Endodermal cell (in vitro differentiated cells): ENCODE results near the gene SLK. TPM values are rescaled to one million over a fixed set of nuclear protein-coding genes. Genes with fewer than 3 reads are reported as not detected.

ENCODE experiments used
- DNase-seq: peaks from one replicate; pipeline ENCODE4 v3.0.0-alpha.2; 2017
- H3K27ac ChIP-seq: 2 replicates; pipeline ENCODE4 v1.5.1; 2013; ENCODE audit warnings: mild to moderate bottlenecking, low read depth, low read length, moderate library complexity
- H3K27me3 ChIP-seq: 2 replicates; pipeline ENCODE4 v1.6.1; 2013; ENCODE audit warnings: mild to moderate bottlenecking, low read length, moderate library complexity; ENCODE audit not compliant: insufficient read depth, control insufficient read depth, poor library complexity, severe bottlenecking
- H3K36me3 ChIP-seq: 2 replicates; pipeline ENCODE4 v1.7.0; 2013; ENCODE audit warnings: mild to moderate bottlenecking, low read length, moderate library complexity; ENCODE audit not compliant: control insufficient read depth, insufficient read depth
- H3K4me1 ChIP-seq: one replicate; pipeline ENCODE4 v1.7.0; 2013; ENCODE audit warnings: low read length; ENCODE audit not compliant: control insufficient read depth, insufficient read depth
- H3K4me3 ChIP-seq: 2 replicates; pipeline ENCODE4 v1.5.1; 2013; ENCODE audit warnings: mild to moderate bottlenecking, low read length, moderate library complexity
- H3K9ac ChIP-seq: 2 replicates; pipeline ENCODE4 v1.6.1; 2013; ENCODE audit warnings: mild to moderate bottlenecking, low read length, moderate library complexity; ENCODE audit not compliant: poor library complexity, severe bottlenecking; ENCODE audit errors: extremely low read depth
- H3K9me3 ChIP-seq: 2 replicates; pipeline ENCODE4 v1.6.1; 2013; ENCODE audit warnings: mild to moderate bottlenecking, low read length, moderate library complexity; ENCODE audit not compliant: control insufficient read depth
- H3K27ac Mint-ChIP-seq: 2 replicates; pipeline ENCODE4 v1.8.0; 2020; ENCODE audit warnings: mixed read lengths
- H3K27me3 Mint-ChIP-seq: 2 replicates; pipeline ENCODE4 v1.8.0; 2021; ENCODE audit warnings: mild to moderate bottlenecking, mixed read lengths; ENCODE audit not compliant: insufficient read depth
- H3K36me3 Mint-ChIP-seq: 2 replicates; pipeline ENCODE4 v1.8.0; 2020; ENCODE audit warnings: low read depth, mixed read lengths
- H3K4me1 Mint-ChIP-seq: 2 replicates; pipeline ENCODE4 v1.8.0; 2020; ENCODE audit warnings: mixed read lengths
- H3K4me3 Mint-ChIP-seq: 2 replicates; pipeline ENCODE4 v1.8.0; 2020; ENCODE audit warnings: mild to moderate bottlenecking, moderate library complexity, mixed read lengths
- H3K9me3 Mint-ChIP-seq: 2 replicates; pipeline ENCODE4 v1.8.0; 2020; ENCODE audit warnings: mild to moderate bottlenecking, mixed read lengths
- CTCF ChIP-seq: fragments of 200-600 bp; sonication (generic); conservative IDR thresholded peaks from 2 replicates; pipeline ENCODE4 v1.5.0; 2021; ENCODE audit warnings: antibody characterized with exemption, mild to moderate bottlenecking
- WGBS, 2 experiments: methylation state at CpG; one replicate each; pipeline versions ENCODE4 v1.1.5 to v1.1.7; 2013; ENCODE audit warnings: missing lambda C conversion rate in 2 of 2, mixed read lengths in 1 of 2; ENCODE audit not compliant: insufficient coverage in 1 of 2, insufficient read length in 1 of 2; 5-methylcytosine and 5-hydroxymethylcytosine counted together
- total RNA-seq, 2 donors: library from RNA; stranded (reverse); fragmentation: NEBNext Ultra II Directional in 1 of 2; extraction: Animal tissue kit (Norgen Biotek cat#: 25700) in 1 of 2; gene quantifications; 2 replicates in 1 of 2; 3 replicates in 1 of 2; pipeline ENCODE4 v1.2.1, GENCODE V29; 2021

SLK gene
- total RNA-seq, 2 donors from 2014 or later, result 23.4 to 32.9 TPM

DNA sequence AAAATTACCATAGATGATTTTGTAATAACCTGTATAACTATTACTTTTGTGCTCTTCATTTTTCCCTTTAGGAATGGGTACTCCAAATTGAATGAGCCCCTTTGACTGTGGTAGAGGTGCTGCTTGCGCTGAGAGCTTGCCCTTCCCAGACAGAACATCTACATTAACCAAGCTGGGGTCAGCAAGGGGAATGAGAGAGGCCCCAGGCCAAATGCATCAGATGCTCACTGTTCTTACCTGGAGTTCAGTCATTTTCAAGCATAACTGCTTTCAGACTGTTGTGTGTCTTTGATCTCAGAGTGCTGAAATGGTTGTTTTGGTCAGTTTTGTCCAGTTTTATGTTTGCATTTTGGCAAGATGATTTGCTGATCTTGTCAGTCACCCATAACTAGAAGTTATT, 41.3 kb upstream of the SLK start:
- Mint-ChIP-seq H3K36me3 (no peaks in the 10 kb centered on the region), H3K27ac (no peak overlapping the region), H3K4me3 (no peak overlapping the region), H3K9me3 (no peaks in the 10 kb centered on the region), H3K4me1 (peaks cover 21% of the 10 kb centered on the region), H3K27me3 (no peaks in the 10 kb centered on the region)
- Histone ChIP-seq H3K9me3 (no peaks in the 10 kb centered on the region), H3K36me3 (no peaks in the 10 kb centered on the region), H3K27ac (no peak overlapping the region), H3K27me3 (no peaks in the 10 kb centered on the region), H3K9ac (no peak overlapping the region), H3K4me3 (no peak overlapping the region), H3K4me1 (peaks cover 7% of the 10 kb centered on the region)
- TF ChIP-seq CTCF, result no peak
- DNase-seq, result no peak
- 92% methylated on average over 1 of the region's 1 CpG; no CpG with 5 or more reads in 1 of the 2 experiments for WGBS, 2 experiments

DNA sequence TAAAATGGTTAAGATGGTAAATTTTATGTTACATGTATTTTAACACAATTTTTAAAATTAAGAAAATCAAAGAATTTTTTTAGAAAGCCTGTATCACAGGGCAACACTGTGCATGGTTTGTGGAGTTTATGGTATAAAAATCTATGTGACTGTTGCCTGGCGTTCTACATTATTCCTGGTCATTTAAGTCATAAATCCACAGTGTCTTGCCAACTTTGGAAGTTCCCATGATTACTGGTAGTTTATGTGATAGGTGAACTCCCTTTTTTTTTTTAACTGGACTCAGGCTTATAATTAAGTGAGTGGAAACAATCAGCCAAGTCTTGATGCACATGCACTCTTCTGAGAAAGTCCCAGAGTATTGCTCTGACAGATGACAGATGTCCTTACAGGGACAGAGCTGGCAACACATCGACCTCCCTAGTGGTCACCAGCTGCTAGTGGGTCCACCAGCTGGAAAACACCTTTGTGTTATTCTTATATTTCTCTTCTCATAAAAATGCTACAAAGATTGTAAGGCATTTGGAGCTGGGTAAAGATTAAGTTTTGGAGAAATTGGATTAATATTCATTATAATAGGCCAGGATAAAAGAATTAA, 40.1 kb upstream of the SLK start:
- DNase-seq, result no peak
- TF ChIP-seq CTCF, result peak; percentile 70
- Histone ChIP-seq H3K27me3 (no peaks in the 10 kb centered on the region), H3K36me3 (no peaks in the 10 kb centered on the region), H3K4me1 (peaks cover 7% of the 10 kb centered on the region), H3K4me3 (no peak overlapping the region), H3K9me3 (no peaks in the 10 kb centered on the region), H3K27ac (no peak overlapping the region), H3K9ac (no peak overlapping the region)
- Mint-ChIP-seq H3K36me3 (no peaks in the 10 kb centered on the region), H3K4me3 (no peak overlapping the region), H3K27me3 (no peaks in the 10 kb centered on the region), H3K9me3 (no peaks in the 10 kb centered on the region), H3K27ac (no peak overlapping the region), H3K4me1 (peaks cover 24% of the 10 kb centered on the region)
- 93% methylated on average over 2 of the region's 2 CpGs; no CpG with 5 or more reads in 1 of the 2 experiments for WGBS, 2 experiments

DNA sequence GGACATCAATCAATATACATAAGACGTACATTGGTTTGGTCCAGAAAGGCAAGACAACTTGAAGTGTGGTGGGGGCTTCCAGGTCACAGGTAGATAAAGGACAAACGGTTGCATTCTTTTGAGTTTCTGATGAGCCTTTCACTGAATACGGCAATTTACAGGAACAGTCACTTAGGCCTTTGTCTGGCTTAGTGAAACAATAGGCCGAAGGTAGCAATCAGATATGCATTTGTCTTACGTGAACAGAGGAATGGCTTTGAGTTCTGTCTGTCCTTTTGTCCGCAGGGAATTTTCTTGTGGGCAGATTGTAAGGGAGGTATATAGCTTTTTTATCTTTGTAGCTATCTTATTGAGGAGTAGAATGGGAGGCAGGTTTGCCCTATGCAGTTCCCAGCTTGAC, 38.2 kb upstream of the SLK start:
- Mint-ChIP-seq H3K9me3 (no peaks in the 10 kb centered on the region), H3K4me3 (peak overlapping the region; percentile 6), H3K4me1 (peaks cover 38% of the 10 kb centered on the region), H3K36me3 (no peaks in the 10 kb centered on the region), H3K27ac (peak overlapping the region; percentile 79), H3K27me3 (no peaks in the 10 kb centered on the region)
- Histone ChIP-seq H3K4me3 (peak overlapping the region; percentile 55), H3K36me3 (no peaks in the 10 kb centered on the region), H3K9me3 (no peaks in the 10 kb centered on the region), H3K27me3 (no peaks in the 10 kb centered on the region), H3K4me1 (peaks cover 7% of the 10 kb centered on the region), H3K27ac (no peak overlapping the region), H3K9ac (no peak overlapping the region)
- WGBS, 2 experiments, result 49 to 70% methylated on average over 4 to 6 of the region's 6 CpGs
- no peak for DNase-seq
- TF ChIP-seq CTCF, result no peak
